Progenitor cell of endocrine pancreas (in vitro differentiated cells): ENCODE results near the gene CDH26. TPM values are rescaled to one million over a fixed set of nuclear protein-coding genes. Genes with fewer than 3 reads are reported as not detected.

Source experiments
- DNase-seq: peaks from one replicate; pipeline ENCODE4 v3.0.0; 2021; ENCODE audit warnings: low spot score; ENCODE audit not compliant: unreplicated experiment
- H3K27ac Mint-ChIP-seq: 2 replicates; pipeline ENCODE4 v1.8.0; 2021; ENCODE audit warnings: mild to moderate bottlenecking, moderate library complexity, mixed read lengths
- H3K27me3 Mint-ChIP-seq: 2 replicates; pipeline ENCODE4 v1.8.0; 2021; ENCODE audit warnings: mixed read lengths
- H3K36me3 Mint-ChIP-seq: 2 replicates; pipeline ENCODE4 v1.8.0; 2022; ENCODE audit warnings: mixed read lengths; ENCODE audit not compliant: insufficient read depth
- H3K4me1 Mint-ChIP-seq: 2 replicates; pipeline ENCODE4 v1.8.0; 2021; ENCODE audit warnings: low read depth, mixed read lengths
- H3K4me3 Mint-ChIP-seq: 2 replicates; pipeline ENCODE4 v1.8.0; 2021; ENCODE audit warnings: low read depth, mild to moderate bottlenecking, moderate library complexity, mixed read lengths
- H3K9me3 Mint-ChIP-seq: 2 replicates; pipeline ENCODE4 v1.8.0; 2021; ENCODE audit warnings: low read depth, mixed read lengths
- total RNA-seq: library from RNA; stranded (reverse); gene quantifications from 2 replicates; pipeline ENCODE4 v1.2.1, GENCODE V29; 2021
- TF ChIP-seq, protein P1 (sequence below): fragments of 200-600 bp; sonication (generic); IDR thresholded peaks from one replicate; pipeline ENCODE4 v1.5.0; 2021; ENCODE audit warnings: antibody characterized with exemption, mild to moderate bottlenecking; ENCODE audit not compliant: unreplicated experiment

Gene CDH26
- total RNA-seq, 1 donor from 2014 or later, result 17.1 TPM

DNA sequence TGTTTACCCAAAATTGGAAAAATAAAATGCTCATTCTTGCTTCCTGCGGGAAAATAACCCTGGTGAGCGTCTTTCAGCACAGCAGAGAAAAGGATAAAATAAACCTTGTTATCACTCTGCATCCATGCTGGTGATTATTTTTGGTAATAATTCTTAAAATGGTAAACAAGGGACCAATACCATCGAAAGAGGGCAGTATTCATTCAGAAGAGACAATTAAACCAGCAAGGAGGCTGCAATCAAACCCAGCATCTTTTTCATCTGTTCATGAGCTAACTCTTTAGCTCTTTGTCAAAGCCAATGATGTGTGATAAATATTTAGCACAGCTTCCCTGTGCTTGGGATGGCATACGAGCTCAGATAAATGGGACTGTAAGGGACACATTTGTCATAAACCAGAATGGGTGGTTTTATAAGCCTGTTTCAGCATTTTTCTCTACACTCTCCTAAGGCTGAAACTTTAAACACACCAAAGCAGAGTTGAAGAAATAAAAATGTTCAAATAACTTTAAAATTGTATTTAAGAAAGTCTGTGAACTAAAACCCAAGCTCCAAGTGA is 34.4 kb downstream of the CDH26 start:
- TF ChIP-seq, protein P1, sequence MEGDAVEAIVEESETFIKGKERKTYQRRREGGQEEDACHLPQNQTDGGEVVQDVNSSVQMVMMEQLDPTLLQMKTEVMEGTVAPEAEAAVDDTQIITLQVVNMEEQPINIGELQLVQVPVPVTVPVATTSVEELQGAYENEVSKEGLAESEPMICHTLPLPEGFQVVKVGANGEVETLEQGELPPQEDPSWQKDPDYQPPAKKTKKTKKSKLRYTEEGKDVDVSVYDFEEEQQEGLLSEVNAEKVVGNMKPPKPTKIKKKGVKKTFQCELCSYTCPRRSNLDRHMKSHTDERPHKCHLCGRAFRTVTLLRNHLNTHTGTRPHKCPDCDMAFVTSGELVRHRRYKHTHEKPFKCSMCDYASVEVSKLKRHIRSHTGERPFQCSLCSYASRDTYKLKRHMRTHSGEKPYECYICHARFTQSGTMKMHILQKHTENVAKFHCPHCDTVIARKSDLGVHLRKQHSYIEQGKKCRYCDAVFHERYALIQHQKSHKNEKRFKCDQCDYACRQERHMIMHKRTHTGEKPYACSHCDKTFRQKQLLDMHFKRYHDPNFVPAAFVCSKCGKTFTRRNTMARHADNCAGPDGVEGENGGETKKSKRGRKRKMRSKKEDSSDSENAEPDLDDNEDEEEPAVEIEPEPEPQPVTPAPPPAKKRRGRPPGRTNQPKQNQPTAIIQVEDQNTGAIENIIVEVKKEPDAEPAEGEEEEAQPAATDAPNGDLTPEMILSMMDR, result no peak
- Mint-ChIP-seq H3K4me3 (no peak overlapping the region), H3K4me1 (peaks cover 9% of the 10 kb centered on the region), H3K27ac (no peak overlapping the region), H3K9me3 (no peaks in the 10 kb centered on the region), H3K36me3 (peaks cover 18% of the 10 kb centered on the region), H3K27me3 (peaks cover 12% of the 10 kb centered on the region)
- DNase-seq, result no peak

DNA sequence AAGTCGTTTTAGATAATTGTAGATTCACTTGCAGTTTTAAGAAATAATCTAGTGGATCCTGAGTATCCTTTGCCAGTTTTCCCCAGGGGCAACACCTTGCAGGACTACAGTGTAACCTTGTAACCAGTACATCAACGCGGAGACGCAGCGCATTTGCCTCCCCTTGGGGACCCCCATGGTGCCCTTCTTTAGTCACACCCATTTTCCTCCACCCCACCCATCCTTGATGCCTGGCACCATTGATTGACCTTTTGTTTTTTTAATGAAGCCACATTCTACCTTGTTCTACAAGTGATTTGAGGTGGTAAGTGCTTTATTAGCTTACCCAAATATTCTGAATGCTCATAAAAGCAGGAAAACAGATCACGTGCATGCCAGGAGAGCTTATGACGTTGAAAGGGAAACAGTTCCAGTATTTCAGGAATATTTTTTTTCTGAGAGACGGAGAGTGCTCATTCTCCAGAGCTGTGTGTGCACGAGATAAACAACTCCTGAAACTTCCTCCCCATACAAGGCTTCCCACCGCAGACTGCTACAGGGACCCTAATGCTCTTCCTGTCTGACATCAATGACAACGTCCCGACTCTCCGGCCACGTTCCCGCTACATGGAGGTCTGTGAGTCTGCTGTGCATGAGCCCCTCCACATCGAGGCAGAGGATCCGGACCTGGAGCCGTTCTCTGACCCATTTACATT is 35.7 kb downstream of the CDH26 start:
- Mint-ChIP-seq H3K4me3 (no peak overlapping the region), H3K27me3 (peaks cover 9% of the 10 kb centered on the region)
- no peak for DNase-seq

DNA sequence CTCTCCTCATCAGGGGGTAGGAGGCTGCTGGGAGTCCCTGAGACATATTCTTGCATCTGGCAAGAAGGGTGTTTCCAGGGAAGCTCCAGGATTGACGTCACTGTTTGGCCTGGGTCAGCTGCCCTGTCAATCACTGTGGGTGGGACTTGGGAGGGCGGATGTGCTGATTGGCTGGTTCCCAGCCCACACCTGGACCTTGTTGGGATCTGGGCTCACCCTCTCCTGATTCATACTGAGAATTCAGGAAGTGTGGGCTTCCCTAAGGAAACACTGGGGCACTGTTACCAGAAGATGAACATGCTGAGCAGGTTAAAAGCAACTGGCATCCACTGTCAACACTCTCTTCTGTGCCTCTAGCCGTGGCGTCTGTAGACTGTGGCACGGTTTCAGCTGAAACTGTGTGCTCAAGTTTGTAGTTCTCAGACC is 36.5 kb downstream of the CDH26 start:
- no peak overlapping the region for H3K27ac Mint-ChIP-seq
- no peaks in the 10 kb centered on the region for H3K9me3 Mint-ChIP-seq
- peaks cover 8% of the 10 kb centered on the region for H3K27me3 Mint-ChIP-seq
- H3K36me3 Mint-ChIP-seq, result peaks cover 16% of the 10 kb centered on the region
- H3K4me1 Mint-ChIP-seq, result peaks cover 9% of the 10 kb centered on the region
- H3K4me3 Mint-ChIP-seq, result no peak overlapping the region
- TF ChIP-seq, protein P1, result no peak
- no peak for DNase-seq

More for the DNA sequence above, 35.7 kb downstream of the CDH26 start:
- H3K36me3 Mint-ChIP-seq, result peaks cover 16% of the 10 kb centered on the region
- H3K27ac Mint-ChIP-seq, result no peak overlapping the region
- TF ChIP-seq, protein P1, result no peak
- H3K9me3 Mint-ChIP-seq, result no peaks in the 10 kb centered on the region
- H3K4me1 Mint-ChIP-seq, result peaks cover 9% of the 10 kb centered on the region

DNA sequence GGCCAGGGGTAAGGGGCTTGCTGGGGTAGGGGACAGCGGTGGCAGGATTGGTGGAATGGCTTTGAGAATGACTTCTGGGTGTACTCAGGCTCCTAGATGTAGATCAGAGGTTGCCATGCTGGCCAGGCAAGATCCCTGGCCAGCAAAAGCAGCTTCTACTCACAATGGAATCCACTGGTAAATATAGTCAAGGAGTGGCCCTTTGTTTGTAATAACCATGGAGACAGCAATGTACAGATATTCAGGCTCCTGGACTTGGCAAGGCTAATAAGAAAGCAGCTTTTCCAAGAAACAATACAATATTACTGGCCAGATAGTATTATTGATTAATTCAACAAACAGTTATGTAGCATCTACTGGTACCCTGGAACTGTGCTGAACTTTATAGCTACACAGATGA is 37.9 kb downstream of the CDH26 start:
- peaks cover 4% of the 10 kb centered on the region for H3K27me3 Mint-ChIP-seq

DNA sequence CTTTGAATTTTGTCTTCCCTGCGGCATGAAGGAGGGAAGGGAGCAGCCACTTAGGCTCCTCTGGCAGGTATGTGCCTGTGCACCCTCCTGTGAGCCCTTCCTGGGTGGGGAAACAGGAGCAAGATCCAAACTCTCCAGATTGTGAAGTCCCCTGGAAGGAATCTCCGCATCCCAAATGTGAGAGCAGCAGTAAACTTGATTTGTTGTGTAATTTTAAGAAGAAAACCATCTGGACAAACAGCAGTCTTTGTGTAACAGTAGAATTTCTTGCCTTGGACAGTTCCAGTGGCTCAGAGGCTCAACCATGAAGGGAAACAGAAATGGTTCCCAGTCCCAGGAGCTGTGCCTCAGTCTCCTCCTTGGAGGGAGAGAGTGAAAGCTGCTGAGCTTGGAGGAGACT is 39.7 kb downstream of the CDH26 start:
- no peak for DNase-seq
- H3K36me3 Mint-ChIP-seq, result peaks cover 9% of the 10 kb centered on the region
- peaks cover 4% of the 10 kb centered on the region for H3K27me3 Mint-ChIP-seq
- no peak overlapping the region for H3K27ac Mint-ChIP-seq
- H3K4me1 Mint-ChIP-seq, result peaks cover 21% of the 10 kb centered on the region
- TF ChIP-seq, protein P1, result no peak
- no peak overlapping the region for H3K4me3 Mint-ChIP-seq
- no peaks in the 10 kb centered on the region for H3K9me3 Mint-ChIP-seq

More for the DNA sequence above, 37.9 kb downstream of the CDH26 start:
- DNase-seq, result no peak
- Mint-ChIP-seq H3K4me3 (no peak overlapping the region), H3K4me1 (peaks cover 19% of the 10 kb centered on the region), H3K9me3 (no peaks in the 10 kb centered on the region), H3K36me3 (peaks cover 11% of the 10 kb centered on the region), H3K27ac (no peak overlapping the region)
- TF ChIP-seq, protein P1, result no peak
